ENCODE data around the gene ALDH3B1. TPM values are rescaled to one million over a fixed set of nuclear protein-coding genes. Genes with fewer than 3 reads are reported as not detected.

The ALDH3B1 gene
- total and polyA plus RNA-seq, 2 donors (not counting 3 experiments of a cell fraction or from before 2014, with no cell fraction given), result 0.13 to 1.0 TPM

- H2AFZ ChIP-seq (ENCODE audit: low read depth, low read length), result no peak overlapping the region
- no peaks in the 10 kb centered on the region for H3K79me2 ChIP-seq (ENCODE audit: control insufficient read depth, insufficient read depth, low read length)
- no peaks in the 10 kb centered on the region for H3K4me1 ChIP-seq (ENCODE audit: control insufficient read depth, extremely low read depth, insufficient read depth, low read length)
- no peak overlapping the region for H3K4me2 ChIP-seq (ENCODE audit: insufficient read depth, low read length)
- dilution Hi-C loops (cut with MboI; ENCODE audit: extremely low pct_ligation_motif_present, low sequenced_read_pairs) (no loop called here), intact Hi-C loops (cut with micrococcal nuclease) (no loop called here)
- H3K4me3 ChIP-seq (replicated peaks in 1 of 3; ENCODE audit: insufficient read depth in 1 of 3, low read depth in 1 of 3, low read length in 3 of 3), result no peak overlapping the region
- no peaks in the 10 kb centered on the region for H3K9me1 ChIP-seq (replicated peaks; ENCODE audit: control insufficient read depth, extremely low read depth, insufficient read depth, low read length)
- no peak for DNase-seq (ENCODE audit: low read depth, low spot score)
- POLR2A ChIA-PET, result no interaction called here
- CTCF ChIA-PET, result interaction anchor here (0.5 to 0.8 kb wide), 3 partner anchors 12 to 131 kb away, joined by 3 to 4 read pairs (median 3); no protein-coding TSS in a partner anchor
- FAIRE-seq, result no peak
- no TSS peak for BruUV-seq (replicated peaks)
- H4K20me1 ChIP-seq (replicated peaks; ENCODE audit: control insufficient read depth, extremely low read depth, insufficient read depth, low read length), result no peaks in the 10 kb centered on the region
- H3K9ac ChIP-seq (replicated peaks; ENCODE audit: extremely low read depth, insufficient read depth, low read length), result no peak overlapping the region
- no peaks in the 10 kb centered on the region for H3K27me3 ChIP-seq (ENCODE audit: control insufficient read depth in 2 of 2, insufficient read depth in 2 of 2, low read length in 2 of 2)
- H3K36me3 ChIP-seq (ENCODE audit: control insufficient read depth in 2 of 2, extremely low read depth in 1 of 2, insufficient read depth in 2 of 2, low read length in 2 of 2), result peaks cover 4 to 41% of the 10 kb centered on the region in 2 experiments
- no peak for TF ChIP-seq POLR2A (IDR thresholded peaks at IDR 0.05; ENCODE audit: low read depth, low read length)
- no peak for TF ChIP-seq JUN (IDR thresholded peaks at IDR 0.05; ENCODE audit: borderline replicate concordance, insufficient read depth, insufficient read length, low read depth)
- no peak for TF ChIP-seq FOS (IDR thresholded peaks at IDR 0.05; ENCODE audit: borderline replicate concordance, insufficient read depth, low read length)
- TF ChIP-seq EZH2 (IDR thresholded peaks at IDR 0.05; ENCODE audit: borderline replicate concordance, low read depth, low read length, severe bottlenecking), result no peak
- no peak for TF ChIP-seq POLR2AphosphoS5 (IDR thresholded peaks at IDR 0.05; ENCODE audit: insufficient read depth, low read depth, low read length)
- no peak for TF ChIP-seq MAX (IDR thresholded peaks at IDR 0.05; ENCODE audit: insufficient read depth, insufficient read length)
- TF ChIP-seq CTCF (IDR thresholded peaks at IDR 0.05; ENCODE audit: extremely low read depth in 1 of 2, insufficient read depth in 1 of 2, low read depth in 1 of 2, low read length in 2 of 2), result no peak
- no peak for TF ChIP-seq GATA2 (IDR thresholded peaks at IDR 0.05; ENCODE audit: insufficient read depth, insufficient read length, low read depth, low read length)
- no peak for TF ChIP-seq MYC (IDR thresholded peaks at IDR 0.05; ENCODE audit: low read depth, low read length)
- no peak overlapping the region for H3K27ac ChIP-seq (ENCODE audit: insufficient read depth, low read depth, low read length)
- H3K9me3 ChIP-seq (replicated peaks; ENCODE audit: control insufficient read depth, insufficient read depth, low read length), result no peaks in the 10 kb centered on the region
These were observed 41.3 kb downstream of the ALDH3B1 start for GRCh38 chr11:68051191-68052136.

Data from endothelial cell of umbilical vein (primary cell).